ENCODE data around the gene GALNT3. TPM values are rescaled to one million over a fixed set of nuclear protein-coding genes. Genes with fewer than 3 reads are reported as not detected.

Gene GALNT3
- total RNA-seq, 2 donors from 2014 or later = 3.5 TPM

DNA sequence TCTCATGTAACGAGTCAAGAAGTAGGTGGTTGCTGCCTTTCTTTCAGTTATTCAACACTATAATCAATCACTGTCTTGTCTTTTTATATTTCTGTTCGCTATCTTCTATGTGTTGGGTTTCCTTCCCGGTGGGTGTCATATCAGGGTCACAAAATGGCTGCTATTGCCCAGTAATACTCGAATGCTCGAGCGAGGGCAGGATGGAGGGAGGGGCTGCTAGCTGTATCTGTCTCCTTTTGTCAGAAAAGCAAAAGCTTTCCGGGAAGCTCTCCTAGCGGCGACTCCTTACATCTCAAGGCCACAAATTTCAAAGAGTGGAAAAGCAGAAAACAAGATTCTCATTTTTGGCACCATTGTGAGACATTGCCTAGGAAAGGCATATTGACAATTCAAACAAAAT is 16.4 kb upstream of the GALNT3 start:
- H3K27ac ChIP-seq = no peak overlapping the region
- H3K4me1 ChIP-seq (ENCODE audit: control insufficient read depth in 1 of 2, low read depth in 2 of 2) = no peaks in the 10 kb centered on the region
- ATAC-seq (ENCODE audit: insufficient number of reproducible peaks, low FRiP score, low read depth) (no peak), DNase-seq (ENCODE audit: low spot score) (no peak)
- H3K36me3 ChIP-seq = no peaks in the 10 kb centered on the region
- TF ChIP-seq, protein P1, sequence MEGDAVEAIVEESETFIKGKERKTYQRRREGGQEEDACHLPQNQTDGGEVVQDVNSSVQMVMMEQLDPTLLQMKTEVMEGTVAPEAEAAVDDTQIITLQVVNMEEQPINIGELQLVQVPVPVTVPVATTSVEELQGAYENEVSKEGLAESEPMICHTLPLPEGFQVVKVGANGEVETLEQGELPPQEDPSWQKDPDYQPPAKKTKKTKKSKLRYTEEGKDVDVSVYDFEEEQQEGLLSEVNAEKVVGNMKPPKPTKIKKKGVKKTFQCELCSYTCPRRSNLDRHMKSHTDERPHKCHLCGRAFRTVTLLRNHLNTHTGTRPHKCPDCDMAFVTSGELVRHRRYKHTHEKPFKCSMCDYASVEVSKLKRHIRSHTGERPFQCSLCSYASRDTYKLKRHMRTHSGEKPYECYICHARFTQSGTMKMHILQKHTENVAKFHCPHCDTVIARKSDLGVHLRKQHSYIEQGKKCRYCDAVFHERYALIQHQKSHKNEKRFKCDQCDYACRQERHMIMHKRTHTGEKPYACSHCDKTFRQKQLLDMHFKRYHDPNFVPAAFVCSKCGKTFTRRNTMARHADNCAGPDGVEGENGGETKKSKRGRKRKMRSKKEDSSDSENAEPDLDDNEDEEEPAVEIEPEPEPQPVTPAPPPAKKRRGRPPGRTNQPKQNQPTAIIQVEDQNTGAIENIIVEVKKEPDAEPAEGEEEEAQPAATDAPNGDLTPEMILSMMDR (IDR thresholded peaks at IDR 0.05) = no peak
- H3K27me3 ChIP-seq (replicated peaks; ENCODE audit: insufficient read depth) = no peaks in the 10 kb centered on the region
- no peak overlapping the region for H3K4me3 ChIP-seq
- H3K9me3 ChIP-seq = no peaks in the 10 kb centered on the region

DNA sequence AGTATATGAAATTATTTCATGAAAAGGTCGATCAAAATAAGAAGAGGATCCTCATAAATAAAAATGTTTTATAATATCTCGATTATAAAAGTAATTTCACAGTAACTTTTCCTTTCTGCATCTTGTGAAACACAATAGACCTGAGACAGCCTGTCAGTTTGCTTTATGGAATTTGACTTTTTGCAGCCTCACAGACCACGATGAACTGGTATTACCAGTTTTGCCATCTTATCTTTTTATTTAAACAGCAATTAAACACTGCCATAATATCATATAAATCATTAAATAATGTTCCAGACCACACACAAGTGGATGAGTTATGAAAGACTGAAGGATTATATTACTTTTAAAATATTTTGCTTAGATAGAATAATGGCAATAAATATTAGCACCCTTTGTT is 10.7 kb upstream of the GALNT3 start:
- H3K9me3 ChIP-seq = no peaks in the 10 kb centered on the region
- H3K27me3 ChIP-seq (replicated peaks; ENCODE audit: insufficient read depth) = no peaks in the 10 kb centered on the region
- H3K27ac ChIP-seq = no peak overlapping the region
- ATAC-seq (ENCODE audit: insufficient number of reproducible peaks, low FRiP score, low read depth) (no peak), DNase-seq (ENCODE audit: low spot score) (no peak)
- TF ChIP-seq, protein P1 (IDR thresholded peaks at IDR 0.05) = no peak
- H3K4me1 ChIP-seq (ENCODE audit: control insufficient read depth in 1 of 2, low read depth in 2 of 2) = no peaks in the 10 kb centered on the region
- H3K36me3 ChIP-seq = no peaks in the 10 kb centered on the region
- no peak overlapping the region for H3K4me3 ChIP-seq

DNA sequence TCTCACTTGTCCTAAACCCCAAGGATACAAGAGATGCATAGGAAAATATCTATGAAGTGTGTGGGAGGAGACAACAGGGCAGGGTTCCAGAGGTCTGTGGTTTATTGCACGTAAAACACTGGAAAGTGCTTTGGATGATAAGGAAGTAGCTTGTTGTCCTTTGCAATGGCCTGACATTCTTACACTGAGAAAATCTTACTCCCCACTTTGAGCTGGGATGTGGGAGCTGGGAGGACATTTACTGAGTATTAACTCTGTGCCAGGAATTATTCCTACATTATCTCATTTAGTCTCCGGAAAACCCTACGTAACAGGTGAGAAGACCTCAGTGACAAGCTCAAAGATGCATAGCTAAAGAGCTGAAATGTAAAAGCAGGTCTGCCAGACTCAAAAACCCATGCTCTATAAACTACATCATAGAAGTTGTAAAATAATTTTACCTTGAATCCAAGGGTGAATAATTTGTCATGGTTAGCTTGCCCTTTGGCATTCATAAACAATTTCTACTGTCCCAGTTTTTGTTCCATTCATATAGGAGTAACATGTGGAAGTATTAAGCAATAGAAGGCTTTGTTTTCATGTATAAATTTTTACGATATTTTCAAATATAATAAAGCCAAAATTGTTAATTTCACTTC is 9.2 kb upstream of the GALNT3 start:
- no peaks in the 10 kb centered on the region for H3K4me1 ChIP-seq (ENCODE audit: control insufficient read depth in 1 of 2, low read depth in 2 of 2)
- DNase-seq (ENCODE audit: low spot score) (no peak), ATAC-seq (ENCODE audit: insufficient number of reproducible peaks, low FRiP score, low read depth) (no peak)
- no peak overlapping the region for H3K27ac ChIP-seq
- no peaks in the 10 kb centered on the region for H3K9me3 ChIP-seq
- no peak overlapping the region for H3K4me3 ChIP-seq
- TF ChIP-seq, protein P1 (IDR thresholded peaks at IDR 0.05) = no peak
- no peaks in the 10 kb centered on the region for H3K27me3 ChIP-seq (replicated peaks; ENCODE audit: insufficient read depth)
- H3K36me3 ChIP-seq = no peaks in the 10 kb centered on the region

DNA sequence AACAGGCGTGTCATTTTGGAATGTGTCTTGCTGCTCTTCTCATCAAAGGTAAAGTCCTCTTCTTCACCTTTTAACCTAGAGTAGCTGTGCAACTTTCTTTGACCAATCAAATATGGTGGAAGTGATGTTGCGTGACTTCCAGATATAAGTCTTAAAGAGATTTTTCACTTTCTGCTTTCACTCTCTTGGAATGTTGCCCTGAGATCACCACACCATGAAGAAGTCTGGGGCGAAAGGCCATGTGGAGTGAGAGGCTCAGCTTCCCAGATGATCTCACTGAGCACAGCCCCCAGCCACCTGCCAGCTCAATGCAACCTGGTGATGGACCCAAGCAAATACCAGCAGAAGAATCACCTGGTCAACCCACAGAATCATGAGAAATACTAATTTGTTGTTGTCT is 7.1 kb upstream of the GALNT3 start:
- ATAC-seq (ENCODE audit: insufficient number of reproducible peaks, low FRiP score, low read depth) = no peak
- Histone ChIP-seq H3K27me3 (replicated peaks; ENCODE audit: insufficient read depth) (no peaks in the 10 kb centered on the region), H3K9me3 (no peaks in the 10 kb centered on the region)

DNA sequence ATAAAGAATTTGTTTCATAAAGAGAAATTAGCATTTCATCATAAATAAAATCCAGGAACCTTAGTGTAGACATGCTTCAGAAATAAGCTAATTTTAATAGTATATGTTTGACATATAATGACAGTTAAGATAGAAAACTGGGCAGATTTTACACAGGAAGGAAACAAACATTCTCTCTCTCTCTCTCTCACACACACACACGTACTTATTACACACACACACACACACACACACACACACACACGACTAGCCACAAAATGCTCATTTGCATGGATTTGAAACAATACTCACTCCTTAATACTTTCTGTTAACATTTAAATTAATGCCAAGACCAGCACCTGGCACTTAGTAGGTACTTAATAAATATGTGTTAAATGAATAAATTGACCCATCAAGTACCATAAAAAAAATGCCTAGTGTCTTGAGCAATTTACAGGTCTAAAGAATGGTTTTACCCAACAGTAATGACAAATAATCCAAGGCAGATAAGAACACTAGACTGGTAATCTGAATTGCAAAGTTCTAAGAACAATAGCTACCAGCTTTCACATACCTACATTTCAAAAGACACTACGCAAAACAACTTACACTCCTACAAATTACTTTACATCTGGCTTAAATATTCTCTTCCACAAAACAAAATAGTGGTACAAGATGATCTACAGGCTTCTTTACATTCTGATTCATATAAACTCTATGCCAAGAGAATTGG is 2.9 kb upstream of the GALNT3 start:
- no peak for ATAC-seq (ENCODE audit: insufficient number of reproducible peaks, low FRiP score, low read depth)
- peaks cover 4 to 18% of the 10 kb centered on the region in 2 donors for H3K4me1 ChIP-seq (ENCODE audit: control insufficient read depth in 1 of 2, low read depth in 2 of 2)
- no peak for DNase-seq (ENCODE audit: low spot score)
- H3K36me3 ChIP-seq = no peaks in the 10 kb centered on the region
- no peak overlapping the region for H3K4me3 ChIP-seq
- no peaks in the 10 kb centered on the region for H3K9me3 ChIP-seq
- H3K27me3 ChIP-seq (replicated peaks; ENCODE audit: insufficient read depth) = no peaks in the 10 kb centered on the region
- no peak overlapping the region for H3K27ac ChIP-seq
- TF ChIP-seq, protein P1 (IDR thresholded peaks at IDR 0.05) = no peak

More for the DNA sequence above, 7.1 kb upstream of the GALNT3 start:
- Histone ChIP-seq H3K4me1 (ENCODE audit: control insufficient read depth in 1 of 2, low read depth in 2 of 2) (no peaks in the 10 kb centered on the region), H3K27ac (no peak overlapping the region), H3K36me3 (no peaks in the 10 kb centered on the region), H3K4me3 (no peak overlapping the region)
- no peak for DNase-seq (ENCODE audit: low spot score)
- TF ChIP-seq, protein P1 (IDR thresholded peaks at IDR 0.05) = no peak

Data from thoracic aorta (tissue), 2 donors.